IMR-90 (cell line): ENCODE measurements around the gene KDM4B. TPM values are rescaled to one million over a fixed set of nuclear protein-coding genes. Genes with fewer than 3 reads are reported as not detected.

ENCODE experiments used
- ATAC-seq: fragments of 200-7000 bp; cut with Tn5 transposase; 2 replicates; pipeline ENCODE4 v1.9.1; 2020; ENCODE audit warnings: low read depth, mild to moderate bottlenecking, moderate library complexity
- BruUV-seq: library from RNA; stranded (reverse); fragments of 400-500 nt; replicated peaks from 2 replicates; lab custom pipeline; 2021; lab: Mats Ljungman, UMichigan
- CTCF ChIA-PET: fragments of 300-600 bp; formaldehyde crosslinking; extraction: SDS; loops from one replicate; lab custom pipeline; 2021; ENCODE audit warnings: antibody characterized with exemption; lab: Yijun Ruan, JAX
- POLR2A ChIA-PET: fragments of 300-600 bp; sonication (Branson Sonifier 250); formaldehyde crosslinking; loops from one replicate; lab custom pipeline; 2022; ENCODE audit warnings: antibody characterized with exemption; ENCODE audit not compliant: unreplicated experiment; lab: Charles Lee
- DNase-seq: peaks from one replicate; pipeline ENCODE4 v3.0.0; 2013
- H2AFZ ChIP-seq: replicated peaks from 2 replicates; pipeline ENCODE3; 2013; ENCODE audit warnings: low read length, mild to moderate bottlenecking; ENCODE audit not compliant: poor library complexity
- H2AK5ac ChIP-seq: 2 replicates; pipeline ENCODE4 v1.6.1; 2013; ENCODE audit warnings: low read depth, low read length, inconsistent platforms
- H2AK9ac ChIP-seq: replicated peaks from 2 replicates; pipeline ENCODE3; 2013; ENCODE audit warnings: mild to moderate bottlenecking, low read depth, low read length, moderate library complexity; ENCODE audit not compliant: poor library complexity
- H2BK120ac ChIP-seq: 2 replicates; pipeline ENCODE4 v1.6.1; 2013; ENCODE audit warnings: low read depth, low read length, inconsistent platforms
- H2BK15ac ChIP-seq: 3 replicates; pipeline ENCODE4 v1.6.1; 2013; ENCODE audit warnings: low read depth, low read length, inconsistent platforms
- H2BK20ac ChIP-seq: 2 replicates; pipeline ENCODE4 v1.6.1; 2013; ENCODE audit warnings: low read depth, mild to moderate bottlenecking, inconsistent platforms, low read length, moderate library complexity
- H2BK5ac ChIP-seq: 2 replicates; pipeline ENCODE4 v1.6.1; 2013; ENCODE audit warnings: mild to moderate bottlenecking, low read depth, low read length, inconsistent platforms; ENCODE audit not compliant: poor library complexity, severe bottlenecking
- H3K14ac ChIP-seq: replicated peaks from 2 replicates; pipeline ENCODE4 v1.6.1; 2013; ENCODE audit warnings: low read depth, low read length, inconsistent platforms
- H3K18ac ChIP-seq: 2 replicates; pipeline ENCODE4 v1.6.1; 2013; ENCODE audit warnings: low read depth, low read length, control low read depth
- H3K23ac ChIP-seq: 2 replicates; pipeline ENCODE4 v1.6.1; 2013; ENCODE audit warnings: low read depth, low read length, inconsistent platforms
- H3K27ac ChIP-seq: 2 replicates; pipeline ENCODE4 v1.5.1; 2013; ENCODE audit warnings: mild to moderate bottlenecking, control low read depth, low read length; ENCODE audit not compliant: insufficient read depth
- H3K27me3 ChIP-seq: 2 replicates; pipeline ENCODE4 v1.6.1; 2013; ENCODE audit warnings: low read length; ENCODE audit not compliant: control insufficient read depth, insufficient read depth
- H3K36me3 ChIP-seq: 2 replicates; pipeline ENCODE4 v1.6.1; 2013; ENCODE audit warnings: low read length, mixed read lengths; ENCODE audit not compliant: control insufficient read depth, insufficient read depth
- H3K4ac ChIP-seq: 2 replicates; pipeline ENCODE4 v1.6.1; 2013; ENCODE audit warnings: low read depth, low read length, inconsistent platforms
- H3K4me1 ChIP-seq: 2 replicates; pipeline ENCODE4 v1.6.1; 2013; ENCODE audit warnings: low read length, mixed read lengths; ENCODE audit not compliant: control insufficient read depth, insufficient read depth
- H3K4me2 ChIP-seq: 2 replicates; pipeline ENCODE4 v1.6.1; 2013; ENCODE audit warnings: low read depth, mild to moderate bottlenecking, control low read depth, low read length, moderate library complexity
- H3K4me3 ChIP-seq: 2 replicates; pipeline ENCODE4 v1.5.1; 2013; ENCODE audit warnings: low read depth, mild to moderate bottlenecking, control low read depth, low read length, moderate library complexity; ENCODE audit not compliant: insufficient read depth
- H3K56ac ChIP-seq: 2 replicates; pipeline ENCODE4 v1.6.1; 2013; ENCODE audit warnings: low read length, inconsistent platforms; ENCODE audit not compliant: insufficient read depth; ENCODE audit errors: extremely low read depth
- H3K79me1 ChIP-seq, 2 experiments: 2 replicates each; pipeline ENCODE4 v1.6.1; 2013; ENCODE audit warnings: low read length in 2 of 2, inconsistent platforms in 1 of 2, low read depth in 1 of 2
- H3K9ac ChIP-seq: 2 replicates; pipeline ENCODE4 v1.6.1; 2013; ENCODE audit warnings: low read depth, low read length, control low read depth
- H3K9me1 ChIP-seq: 2 replicates; pipeline ENCODE4 v1.6.1; 2013; ENCODE audit warnings: low read length, inconsistent platforms; ENCODE audit not compliant: insufficient read depth
- H3K9me3 ChIP-seq: 2 replicates; pipeline ENCODE4 v1.6.1; 2013; ENCODE audit warnings: low read length; ENCODE audit not compliant: control insufficient read depth, insufficient read depth
- H4K20me1 ChIP-seq: 2 replicates; pipeline ENCODE4 v1.6.1; 2013; ENCODE audit warnings: low read length, inconsistent platforms; ENCODE audit not compliant: insufficient read depth
- H4K5ac ChIP-seq: 2 replicates; pipeline ENCODE4 v1.6.1; 2013; ENCODE audit warnings: mild to moderate bottlenecking, low read depth, low read length, control low read depth
- H4K8ac ChIP-seq, 2 experiments: 2 replicates each; pipeline ENCODE4 v1.6.1; 2013; ENCODE audit warnings: low read depth in 2 of 2, low read length in 2 of 2, control low read depth in 1 of 2, inconsistent platforms in 1 of 2
- H4K91ac ChIP-seq: 2 replicates; pipeline ENCODE4 v1.6.1; 2013; ENCODE audit warnings: low read depth, low read length, inconsistent platforms; ENCODE audit not compliant: insufficient read depth
- BHLHE40 ChIP-seq: fragments of 150-350 bp; IDR thresholded peaks from 2 replicates; pipeline ENCODE4 v1.6.1; 2016; ENCODE audit warnings: mild to moderate bottlenecking, low read depth, low read length
- CEBPB ChIP-seq: IDR thresholded peaks from 2 replicates; pipeline ENCODE4 v1.6.1; 2012; ENCODE audit warnings: low read depth, low read length, improper control_type of control experiment
- FOS ChIP-seq: fragments of 150-350 bp; IDR thresholded peaks from 2 replicates; pipeline ENCODE4 v1.6.1; 2016; ENCODE audit warnings: low read depth, low read length
- MAFK ChIP-seq: IDR thresholded peaks from 2 replicates; pipeline ENCODE4 v1.6.1; 2012; ENCODE audit warnings: low read depth, low read length, improper control_type of control experiment
- MAZ ChIP-seq: IDR thresholded peaks from 2 replicates; pipeline ENCODE4 v1.6.1; 2012; ENCODE audit warnings: low read depth, mild to moderate bottlenecking, low read length, improper control_type of control experiment, moderate library complexity, borderline replicate concordance
- MXI1 ChIP-seq: IDR thresholded peaks from 2 replicates; pipeline ENCODE4 v1.6.1; 2012; ENCODE audit warnings: low read depth, mild to moderate bottlenecking, low read length, moderate library complexity, borderline replicate concordance
- NFE2L2 ChIP-seq: fragments of 150-350 bp; IDR thresholded peaks from 2 replicates; pipeline ENCODE4 v1.6.1; 2016; ENCODE audit warnings: low read depth, mild to moderate bottlenecking, low read length
- POLR2A ChIP-seq: IDR thresholded peaks from 2 replicates; pipeline ENCODE4 v1.6.1; 2012; ENCODE audit warnings: mild to moderate bottlenecking, low read depth, low read length
- RAD21 ChIP-seq: IDR thresholded peaks from 2 replicates; pipeline ENCODE4 v1.6.1; 2012; ENCODE audit warnings: low read length, improper control_type of control experiment
- RCOR1 ChIP-seq: IDR thresholded peaks from 2 replicates; pipeline ENCODE4 v1.6.1; 2012; ENCODE audit warnings: mild to moderate bottlenecking, low read length, improper control_type of control experiment; ENCODE audit not compliant: insufficient replicate concordance
- RFX5 ChIP-seq: IDR thresholded peaks from 2 replicates; pipeline ENCODE4 v1.8.0; 2012; ENCODE audit warnings: low read depth, mild to moderate bottlenecking, low read length, moderate library complexity
- SMC3 ChIP-seq: fragments of 150-350 bp; IDR thresholded peaks from 2 replicates; pipeline ENCODE4 v1.6.1; 2016; ENCODE audit warnings: low read depth, mild to moderate bottlenecking, antibody characterized with exemption, low read length, moderate library complexity
- WGBS, 2 experiments: methylation state at CpG; one replicate each; pipeline versions ENCODE4 v1.1.5 to v1.1.7; 2013; ENCODE audit warnings: missing lambda C conversion rate in 2 of 2; ENCODE audit not compliant: insufficient read length in 1 of 2; ENCODE audit errors: extremely low coverage in 2 of 2; 5-methylcytosine and 5-hydroxymethylcytosine counted together
- dilution Hi-C: fragments of 300-500 bp; cut with HindIII; formaldehyde crosslinking; loops from one replicate; pipeline ENCODE4 v1.14.3; 2018; ENCODE audit warnings: low sequenced_read_pairs; ENCODE audit not compliant: unreplicated experiment
- in situ Hi-C: fragments of 300-500 bp; cut with MboI; formaldehyde crosslinking; loops from 3 replicates; pipeline ENCODE4 v1.14.3; 2019; ENCODE audit warnings: low sequenced_read_pairs, inconsistent platforms, mixed read lengths
- intact Hi-C: fragments of 100-400 bp; cut with micrococcal nuclease; formaldehyde crosslinking; loops from 2 replicates; pipeline ENCODE4 v1.10.0; 2022
- polyA plus RNA-seq, 3 experiments: library from polyadenylated mRNA; depleted of rRNA; stranded (reverse); fragments of >200 nt; gene quantifications; 2 replicates each; pipeline ENCODE4 v1.2.3, GENCODE V29; 2012; ENCODE audit warnings: low replicate concordance in 1 of 3
- total RNA-seq: library from RNA; depleted of rRNA; stranded (reverse); fragments of >200 nt; gene quantifications from 2 replicates; pipeline ENCODE4 v1.2.3, GENCODE V29; 2012
- TF ChIP-seq, protein P1 (sequence below): fragments of 150-350 bp; IDR thresholded peaks from 2 replicates; pipeline ENCODE4 v1.6.1; 2017; ENCODE audit warnings: mild to moderate bottlenecking, antibody characterized with exemption, low read length, low read depth
- TF ChIP-seq, protein P2 (sequence below): fragments of 150-350 bp; IDR thresholded peaks from 2 replicates; pipeline ENCODE4 v1.6.1; 2016; ENCODE audit warnings: low read depth, mild to moderate bottlenecking, low read length, moderate library complexity, borderline replicate concordance

The KDM4B gene
- total and polyA plus RNA-seq, 2 of the 4 experiments (the other 2 are of a cell fraction), result 5.0 to 17.9 TPM

DNA sequence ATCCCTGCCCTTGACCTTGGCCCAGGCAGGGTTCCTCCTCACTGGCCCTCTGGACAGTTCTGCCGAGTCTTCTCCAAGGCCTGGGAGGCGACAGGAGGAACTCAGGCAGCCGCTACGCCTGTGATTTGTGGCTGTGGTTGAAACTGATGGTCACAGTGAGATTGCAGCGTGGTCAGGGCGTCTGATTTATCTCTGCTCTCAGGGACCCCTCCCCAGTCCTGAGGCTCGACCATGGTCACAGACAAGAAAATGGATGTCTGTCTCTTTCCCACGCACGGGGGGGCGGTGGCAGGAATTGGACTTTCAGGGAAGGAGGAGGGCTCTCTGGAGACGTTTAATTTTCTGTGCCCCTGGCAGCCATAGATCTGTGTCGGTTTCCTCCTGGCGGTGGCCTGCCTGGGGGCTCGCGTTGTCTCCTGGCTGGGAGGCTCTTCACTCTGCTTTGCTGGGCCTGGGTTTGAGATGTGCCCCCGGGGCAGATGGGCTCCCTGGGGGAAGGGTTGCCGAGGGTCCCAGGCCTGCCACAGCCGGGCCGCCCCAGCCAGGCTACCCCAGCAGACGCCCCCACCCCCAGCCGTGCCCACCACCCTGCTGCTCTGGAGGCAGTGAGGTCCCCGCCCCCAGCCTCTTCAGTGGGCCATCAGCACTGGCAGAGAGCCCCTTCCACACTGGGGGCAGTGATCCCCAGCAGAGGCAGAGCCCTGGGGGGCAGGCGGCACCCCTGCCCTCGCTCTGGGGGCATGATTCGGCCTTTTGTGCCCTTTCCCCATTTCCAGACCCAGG lies 167.4 kb downstream of the KDM4B start:
- H3K9me1 ChIP-seq, result no peaks in the 10 kb centered on the region
- peaks cover 8 to 11% of the 10 kb centered on the region in 2 experiments; a peak in 2 of 4 replicates for H3K79me1 ChIP-seq
- H3K9ac ChIP-seq, result no peak overlapping the region
- H3K23ac ChIP-seq, result no peak overlapping the region
- no peak overlapping the region for H3K14ac ChIP-seq
- H3K4me2 ChIP-seq, result no peak overlapping the region
- no peak overlapping the region for H2BK20ac ChIP-seq
- no peak overlapping the region for H2AK9ac ChIP-seq
- H3K56ac ChIP-seq, result no peak overlapping the region
- no peak overlapping the region for H2AFZ ChIP-seq
- no peaks in the 10 kb centered on the region for H3K9me3 ChIP-seq
- no peak overlapping the region for H3K18ac ChIP-seq
- no peaks in the 10 kb centered on the region for H3K4me1 ChIP-seq
- ChIA-PET POLR2A (no interaction called here), CTCF (no interaction called here)
- peaks cover 75% of the 10 kb centered on the region for H3K36me3 ChIP-seq
- dilution Hi-C loops (no loop called here), intact Hi-C loops (no loop called here), in situ Hi-C loops (no loop called here)
- H3K4me3 ChIP-seq, result no peak overlapping the region
- H4K91ac ChIP-seq, result no peak overlapping the region
- no peak overlapping the region for H4K8ac ChIP-seq
- no peak overlapping the region for H3K4ac ChIP-seq
- H4K5ac ChIP-seq, result no peak overlapping the region
- no peak overlapping the region for H3K27ac ChIP-seq
- H2BK120ac ChIP-seq, result no peak overlapping the region
- no peak overlapping the region for H2BK5ac ChIP-seq
- TF ChIP-seq MXI1 (no peak), RFX5 (no peak), NFE2L2 (no peak), SMC3 (no peak), MAZ (no peak), RCOR1 (no peak), RAD21 (no peak), BHLHE40 (no peak), POLR2A (no peak), CEBPB (no peak), MAFK (no peak), FOS (no peak)
- TF ChIP-seq, protein P1, sequence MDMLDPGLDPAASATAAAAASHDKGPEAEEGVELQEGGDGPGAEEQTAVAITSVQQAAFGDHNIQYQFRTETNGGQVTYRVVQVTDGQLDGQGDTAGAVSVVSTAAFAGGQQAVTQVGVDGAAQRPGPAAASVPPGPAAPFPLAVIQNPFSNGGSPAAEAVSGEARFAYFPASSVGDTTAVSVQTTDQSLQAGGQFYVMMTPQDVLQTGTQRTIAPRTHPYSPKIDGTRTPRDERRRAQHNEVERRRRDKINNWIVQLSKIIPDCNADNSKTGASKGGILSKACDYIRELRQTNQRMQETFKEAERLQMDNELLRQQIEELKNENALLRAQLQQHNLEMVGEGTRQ, result no peak
- TF ChIP-seq, protein P2, sequence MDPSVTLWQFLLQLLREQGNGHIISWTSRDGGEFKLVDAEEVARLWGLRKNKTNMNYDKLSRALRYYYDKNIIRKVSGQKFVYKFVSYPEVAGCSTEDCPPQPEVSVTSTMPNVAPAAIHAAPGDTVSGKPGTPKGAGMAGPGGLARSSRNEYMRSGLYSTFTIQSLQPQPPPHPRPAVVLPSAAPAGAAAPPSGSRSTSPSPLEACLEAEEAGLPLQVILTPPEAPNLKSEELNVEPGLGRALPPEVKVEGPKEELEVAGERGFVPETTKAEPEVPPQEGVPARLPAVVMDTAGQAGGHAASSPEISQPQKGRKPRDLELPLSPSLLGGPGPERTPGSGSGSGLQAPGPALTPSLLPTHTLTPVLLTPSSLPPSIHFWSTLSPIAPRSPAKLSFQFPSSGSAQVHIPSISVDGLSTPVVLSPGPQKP, result no peak
- BruUV-seq, result no TSS peak
- H2AK5ac ChIP-seq, result no peak overlapping the region
- no peak overlapping the region for H2BK15ac ChIP-seq
- H3K27me3 ChIP-seq, result no peaks in the 10 kb centered on the region
- H4K20me1 ChIP-seq, result peaks cover 21% of the 10 kb centered on the region
- 87% methylated on average over 11 of the region's 25 CpGs; no CpG with 5 or more reads in 1 of the 2 experiments for WGBS, 2 experiments
- ATAC-seq (no peak), DNase-seq (no peak)
